HepG2 (cell line): Measurements from ENCODE around the gene RALY.

ENCODE experiments used
- EZH2 ChIP-seq: conservative IDR thresholded peaks from 2 replicates; pipeline ENCODE4 v1.6.1; 2012; ENCODE audit warnings: mild to moderate bottlenecking, low read depth, low read length, moderate library complexity
- MAFF ChIP-seq: IDR thresholded peaks from 2 replicates; pipeline ENCODE4 v1.6.1; 2011; ENCODE audit warnings: low read depth, low read length, improper control_type of control experiment
- NONO ChIP-seq, 2 experiments: fragments of 450-650 bp in 1 of 2; sonication (generic) in 1 of 2; formaldehyde crosslinking in 1 of 2; IDR thresholded peaks in 1 of 2; conservative IDR thresholded peaks in 1 of 2; 2 replicates each; pipeline versions ENCODE4 v1.6.1 to v1.8.0; 2017 to 2022; ENCODE audit warnings: mild to moderate bottlenecking in 1 of 2, missing genetic modification reagents in 1 of 2, moderate library complexity in 1 of 2
- SIN3A ChIP-seq: IDR thresholded peaks from 2 replicates; pipeline ENCODE4 v1.6.1; 2011; ENCODE audit warnings: low read depth, mild to moderate bottlenecking, control low read depth, low read length, borderline replicate concordance
- TF ChIP-seq, protein P1 (sequence below): IDR thresholded peaks from 2 replicates; pipeline ENCODE4 v1.6.1; 2012; ENCODE audit warnings: inconsistent platforms

DNA sequence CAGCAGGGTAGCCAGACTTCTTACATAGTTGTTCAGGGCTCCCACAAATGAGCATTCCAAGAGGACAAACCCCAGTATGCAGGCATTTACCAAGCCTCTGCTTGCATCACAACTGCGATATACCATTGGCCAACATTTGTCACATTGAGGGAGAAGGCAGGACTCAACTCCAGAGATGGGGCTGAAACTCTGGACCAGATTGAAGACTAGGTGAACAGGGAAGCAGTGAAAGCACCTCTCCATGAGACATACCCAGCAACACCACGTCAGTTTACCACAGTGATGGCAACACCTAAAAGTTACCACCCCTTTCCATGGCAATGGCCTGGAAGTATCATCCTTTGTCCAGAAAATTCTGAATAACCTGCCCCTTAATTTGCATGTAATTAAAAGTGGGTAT lies 7.9 kb upstream of the RALY start:
- TF ChIP-seq, protein P1, sequence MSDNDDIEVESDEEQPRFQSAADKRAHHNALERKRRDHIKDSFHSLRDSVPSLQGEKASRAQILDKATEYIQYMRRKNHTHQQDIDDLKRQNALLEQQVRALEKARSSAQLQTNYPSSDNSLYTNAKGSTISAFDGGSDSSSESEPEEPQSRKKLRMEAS: no peak
- no peak for TF ChIP-seq MAFF
- TF ChIP-seq SIN3A: no peak
- TF ChIP-seq EZH2: no peak
- no peak for TF ChIP-seq NONO (IDR thresholded peaks at IDR 0.05)
- no peak for TF ChIP-seq NONO (CRISPR knock-in tag; conservative IDR thresholded peaks at IDR 0.05)
